Smooth muscle cell of the brain vasculature (primary cell): ENCODE data around the gene GABBR1.
A peak's percentile ranks its signal among the peaks of the same experiment; 100 is the strongest.
"Not testable (repeated sequence)": the region's sequence is repeated elsewhere in the genome, so short reads cannot be mapped to it uniquely, and the experiment has no call there.

ENCODE experiments used
- DNase-seq: peaks from one replicate; pipeline ENCODE4 v3.0.0-alpha.2; 2012; ENCODE audit warnings: low read depth, low spot score

Gene GABBR1

DNA sequence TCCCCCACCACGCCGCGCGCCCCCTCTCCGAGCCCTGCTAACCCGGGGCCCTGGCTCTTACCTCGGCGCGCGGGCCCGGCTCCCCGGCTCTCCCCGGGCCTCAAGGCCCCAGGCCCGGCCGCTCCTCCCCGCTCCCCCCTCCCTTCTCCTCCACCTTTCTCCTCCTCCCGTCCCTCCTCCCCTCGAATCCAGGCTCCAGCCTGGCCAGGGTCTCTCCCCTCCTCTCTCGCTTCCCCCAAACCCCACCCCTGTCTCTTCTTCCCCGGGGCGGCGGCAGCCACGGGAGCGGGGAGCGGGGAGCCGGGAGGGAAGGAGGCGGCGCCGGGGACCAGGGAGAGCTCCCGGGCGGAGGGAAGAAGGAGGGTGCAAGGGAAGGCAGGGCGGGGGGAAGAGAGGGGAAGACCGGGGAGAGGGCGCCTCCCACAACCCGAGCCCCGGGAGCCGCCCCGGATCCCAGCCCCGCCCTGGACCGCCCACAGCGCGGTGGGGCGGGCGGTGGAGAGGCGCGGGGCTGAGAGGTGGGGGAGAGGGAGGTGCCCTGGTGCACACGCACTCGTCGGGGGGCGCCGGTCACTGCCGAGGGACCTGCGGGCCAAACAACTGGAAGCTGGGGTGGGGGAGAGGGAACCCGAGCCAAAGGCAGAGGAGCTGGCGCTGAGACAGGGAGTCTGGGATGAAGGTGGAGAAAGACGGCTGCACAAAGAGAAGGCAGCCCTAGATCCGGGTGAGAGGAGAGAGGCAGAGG is at the start of gene GABBR1:
Gene GABBR1 (minus strand): TSS at position 395 of the 745 bp plus-strand sequence. CDS start 798 bp downstream, outside the sequence.
- DNase-seq = peak; percentile 53

DNA sequence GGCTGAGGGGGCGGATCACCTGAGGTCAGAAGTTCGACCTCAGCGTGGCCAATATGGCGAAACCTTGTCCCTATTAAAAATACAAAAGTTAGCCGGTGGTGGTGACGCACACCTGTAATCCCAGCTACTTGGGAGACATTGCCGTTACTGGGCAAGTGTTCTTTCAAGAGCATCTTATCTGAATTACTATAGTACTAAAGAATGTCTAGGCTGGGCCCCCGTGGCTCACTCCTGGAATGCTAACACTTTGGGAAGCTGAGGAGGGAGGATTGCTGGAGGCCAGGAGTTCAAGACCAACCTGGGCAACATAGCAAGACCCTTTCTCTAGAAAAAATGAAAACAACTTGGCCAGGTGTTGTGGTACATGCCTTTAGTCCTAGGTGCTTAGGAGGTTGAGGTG is 48.8 kb upstream of the GABBR1 start:
- no peak for DNase-seq

DNA sequence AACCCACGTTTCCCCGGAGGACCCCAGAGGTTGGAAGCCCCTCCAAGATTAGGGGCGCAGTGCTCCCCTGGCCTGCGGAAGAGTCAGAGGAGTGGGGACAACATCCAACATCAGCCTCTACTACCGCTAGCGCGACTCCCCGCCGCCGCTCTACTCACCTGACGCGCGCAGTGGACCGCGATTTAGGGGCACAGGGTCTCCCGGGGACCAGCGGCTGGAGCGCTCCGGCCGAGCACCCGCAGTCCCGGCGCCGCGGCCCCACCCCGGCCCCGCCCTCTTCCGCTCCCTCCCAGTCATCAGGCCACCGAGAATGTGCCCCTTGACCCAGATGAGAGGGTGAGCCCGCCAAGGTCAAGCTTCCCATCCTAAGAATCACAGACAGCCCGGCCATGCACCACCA is 47.9 kb upstream of the GABBR1 start, which contains the start of gene ZFP57:
Gene ZFP57 (minus strand): TSS at position 249 of the 400 bp plus-strand sequence. CDS start 4,149 bp downstream, outside the sequence.
- no peak for DNase-seq

DNA sequence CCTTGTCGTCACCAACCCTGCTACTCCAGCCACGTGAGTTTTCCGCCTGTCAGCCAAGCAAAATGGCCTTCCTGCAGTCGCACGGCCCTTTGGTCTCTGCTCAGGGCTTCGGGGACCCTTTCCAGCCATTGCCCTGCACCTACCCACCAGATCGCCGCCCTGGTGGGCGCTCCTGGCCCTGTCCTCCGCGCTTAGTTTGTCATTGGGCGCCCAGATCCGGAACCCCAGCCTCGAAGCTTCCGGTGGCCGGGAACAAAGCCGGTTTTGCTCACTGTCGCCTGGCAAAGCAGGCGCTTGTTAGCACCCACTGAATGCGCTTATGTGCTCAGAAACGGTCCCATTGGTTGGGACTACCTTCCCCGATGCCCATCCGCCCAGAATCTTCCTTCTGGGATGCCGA is 47.4 kb upstream of the GABBR1 start:
- DNase-seq = no peak

DNA sequence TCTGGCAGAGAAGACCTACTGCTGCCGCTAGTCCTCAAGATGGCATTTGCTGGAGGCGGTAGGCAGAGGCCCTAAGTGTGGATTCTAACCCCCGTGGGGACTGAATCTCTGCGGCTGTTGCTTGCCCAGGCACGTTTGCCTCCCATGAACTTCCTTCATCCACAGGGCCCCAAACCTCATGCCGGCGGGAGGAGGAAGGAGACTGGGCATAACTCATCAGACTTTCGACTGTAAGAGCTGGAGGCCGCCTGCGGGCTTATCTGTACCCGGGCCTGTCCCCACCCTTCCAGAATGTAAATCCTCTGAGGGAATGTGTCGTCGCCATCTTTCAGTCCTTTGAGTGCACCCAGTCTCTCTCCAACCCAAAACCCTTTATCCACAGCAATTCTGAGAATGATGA is 47.0 kb upstream of the GABBR1 start:
- DNase-seq = no peak

DNA sequence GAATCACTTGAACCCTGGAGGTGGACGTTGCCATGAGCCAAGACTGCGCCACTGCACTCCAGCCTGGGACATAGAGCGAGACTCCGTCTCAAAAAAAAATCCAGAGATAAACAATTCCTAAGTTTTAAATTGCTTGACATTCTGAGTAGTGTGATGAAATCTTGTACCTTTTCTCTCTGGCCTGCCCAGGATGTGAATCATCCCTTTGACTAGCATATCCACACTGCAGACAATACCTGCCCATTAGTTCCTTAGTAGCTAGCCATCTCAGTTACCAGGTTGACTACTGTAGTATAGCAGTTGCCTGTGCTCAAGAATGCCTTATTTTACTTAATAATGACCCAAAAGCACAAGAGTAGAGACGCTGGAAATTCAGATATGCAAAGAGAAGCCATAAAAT is 45.1 kb upstream of the GABBR1 start:
- no peak for DNase-seq

DNA sequence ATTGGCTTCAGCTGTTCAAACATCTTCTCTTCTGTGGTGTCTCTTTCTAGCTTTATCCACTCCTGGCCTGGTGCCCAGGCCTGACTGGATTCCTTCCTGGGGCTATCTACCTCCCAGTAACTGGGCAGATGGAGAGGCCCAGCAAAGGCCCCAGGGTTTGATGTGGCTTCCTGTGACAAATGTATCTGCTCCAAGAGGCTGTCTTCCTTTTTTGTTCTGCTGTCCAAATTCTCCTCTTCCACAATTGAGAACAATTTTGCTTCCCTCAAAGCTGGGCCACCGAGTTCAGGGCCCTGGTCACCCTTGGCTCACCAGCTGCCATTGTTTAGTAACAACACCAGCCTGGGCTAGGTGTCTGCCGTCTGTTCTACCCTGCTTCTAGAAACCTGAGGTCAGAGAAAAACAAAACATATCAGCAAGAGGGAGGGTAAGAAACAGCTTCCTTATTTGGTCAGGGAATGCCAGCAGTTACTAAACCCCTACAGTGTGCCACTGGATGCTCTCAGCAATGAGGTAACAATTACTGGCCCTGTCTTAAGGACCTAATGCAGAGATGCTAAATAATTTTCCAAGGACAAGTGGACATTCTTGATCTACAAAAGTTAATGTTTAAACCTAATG is 44.1 kb upstream of the GABBR1 start:
- DNase-seq = peak; percentile 4

DNA sequence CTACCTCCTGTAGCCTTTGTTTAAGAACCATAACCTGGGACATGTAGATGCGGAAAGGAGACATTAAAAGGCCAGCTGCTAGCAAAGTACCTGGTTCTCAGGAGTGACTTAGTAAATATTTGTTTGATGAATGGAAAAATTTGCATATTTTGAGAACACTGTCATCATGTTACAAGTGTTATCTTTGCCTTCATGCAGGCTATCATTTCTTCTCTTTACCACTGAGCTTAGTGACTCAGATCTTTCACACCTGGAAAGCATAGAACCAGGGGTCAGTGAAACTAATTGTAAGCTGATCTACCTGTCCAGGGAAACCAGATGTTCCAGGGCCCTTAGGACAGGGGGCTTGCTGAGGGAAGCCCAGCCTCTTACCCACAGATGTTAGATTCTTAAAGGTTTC is 42.6 kb upstream of the GABBR1 start:
- no peak for DNase-seq

DNA sequence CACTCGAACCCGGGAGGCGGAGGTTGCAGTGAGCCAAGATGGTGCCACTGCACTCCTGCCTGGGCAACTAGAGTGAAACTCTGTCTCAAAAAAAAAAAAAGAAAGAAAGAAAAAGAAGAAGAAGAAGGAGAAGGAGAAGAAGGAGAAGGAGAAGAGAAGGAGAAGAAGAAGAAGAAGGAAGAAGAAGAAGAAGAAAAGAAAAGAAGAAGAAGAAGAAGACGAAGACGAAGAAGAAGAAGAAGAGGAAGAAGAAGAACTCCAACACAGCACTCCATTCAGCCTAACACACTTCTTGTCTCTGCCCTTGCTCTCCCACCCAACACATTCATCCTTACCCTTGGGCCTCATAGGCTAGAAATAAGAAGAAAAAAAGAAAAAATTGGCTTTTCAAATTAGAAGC is 41.0 kb upstream of the GABBR1 start:
- DNase-seq = no peak

DNA sequence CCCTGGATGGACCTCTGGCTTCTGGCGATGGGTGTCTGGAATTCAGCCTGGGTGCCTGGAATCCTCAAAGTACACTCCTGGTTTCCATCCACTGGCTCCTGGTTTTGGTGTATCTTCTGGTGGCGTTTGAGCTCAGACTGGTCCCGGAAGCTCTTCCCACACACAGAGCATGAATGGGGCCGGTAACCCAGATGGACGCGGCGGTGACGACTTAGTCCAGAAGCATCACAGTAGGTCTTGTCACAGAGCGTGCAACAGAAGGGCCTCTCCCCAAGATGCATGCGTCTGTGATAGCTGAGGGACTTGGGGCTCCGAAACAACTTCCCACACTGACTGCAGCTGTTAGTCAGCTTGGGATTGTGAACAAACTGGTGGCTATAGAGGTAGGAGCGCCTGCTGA is 40.2 kb upstream of the GABBR1 start:
- no peak for DNase-seq

DNA sequence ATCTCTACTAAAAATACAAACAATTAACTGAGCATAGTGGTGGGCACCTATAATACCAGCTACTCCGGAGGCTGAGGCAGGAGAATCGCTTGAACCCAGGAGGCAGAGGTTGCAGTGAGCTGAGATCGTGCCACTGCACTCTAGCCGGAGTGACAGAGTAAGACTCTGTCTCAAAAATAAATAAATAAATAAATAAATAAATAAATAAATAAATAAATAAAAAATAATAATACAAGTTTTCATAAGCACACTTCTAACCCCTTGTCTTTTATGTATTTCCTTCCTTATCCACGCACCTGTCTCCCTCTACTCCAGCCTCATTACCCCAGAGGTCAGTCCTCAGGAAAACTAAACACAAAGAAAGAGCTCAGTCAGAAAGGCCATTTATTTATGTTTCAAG is 39.1 kb upstream of the GABBR1 start:
- not testable (repeated sequence) for DNase-seq

DNA sequence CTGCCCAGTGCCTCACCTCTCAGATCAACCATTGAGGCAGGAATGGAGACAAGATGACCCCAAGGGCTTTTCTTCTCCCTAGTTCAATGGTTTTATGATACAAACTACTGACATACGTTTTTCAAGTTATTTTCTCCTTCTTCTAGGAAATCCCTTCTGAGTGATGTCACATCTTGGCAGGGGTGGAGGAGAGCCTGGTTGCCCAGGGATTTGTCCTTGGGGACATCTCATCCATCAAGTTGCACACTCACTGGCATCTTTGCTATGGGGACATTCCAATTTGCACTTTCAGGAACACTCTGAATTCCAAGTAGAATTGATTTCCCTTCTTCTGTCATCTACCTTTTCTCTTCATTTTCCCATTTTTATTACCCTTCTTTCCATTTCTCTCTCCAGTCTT is 38.0 kb upstream of the GABBR1 start:
- DNase-seq = no peak

DNA sequence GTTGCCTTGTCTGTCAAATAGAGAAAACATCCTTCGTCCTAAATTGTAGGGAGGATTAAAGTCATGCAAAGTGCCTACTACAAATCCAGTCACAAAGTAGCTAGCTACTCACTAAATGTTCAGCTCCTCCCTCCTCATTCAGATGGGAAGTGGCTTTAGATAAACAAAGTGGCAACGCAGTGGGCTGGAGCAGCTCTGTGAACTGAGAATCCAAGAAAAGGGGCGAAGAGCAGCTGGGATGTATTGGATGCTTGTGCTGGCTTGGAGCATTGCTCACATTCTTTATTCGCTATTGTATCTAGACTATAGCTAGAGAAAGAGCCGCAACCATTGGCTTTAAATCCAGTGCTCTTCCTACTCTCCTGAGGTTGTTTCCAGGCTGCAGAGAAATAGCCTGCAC is 34.2 kb upstream of the GABBR1 start:
- DNase-seq = no peak

DNA sequence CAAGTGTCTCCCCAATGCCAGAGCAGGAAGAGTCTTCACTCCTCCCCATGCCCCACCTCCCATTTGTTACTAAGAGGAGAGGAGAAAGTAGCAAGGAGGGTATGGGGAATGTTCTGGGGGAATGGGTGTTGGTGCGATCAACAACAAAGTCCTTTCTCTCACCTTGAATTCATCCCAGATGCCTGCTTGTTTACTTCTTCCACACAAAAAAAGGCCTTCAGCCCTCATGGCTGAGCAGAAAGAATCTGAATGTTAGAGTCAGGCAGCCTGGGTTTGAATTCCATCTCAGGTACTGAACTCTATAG is 33.8 kb upstream of the GABBR1 start:
- DNase-seq = no peak

DNA sequence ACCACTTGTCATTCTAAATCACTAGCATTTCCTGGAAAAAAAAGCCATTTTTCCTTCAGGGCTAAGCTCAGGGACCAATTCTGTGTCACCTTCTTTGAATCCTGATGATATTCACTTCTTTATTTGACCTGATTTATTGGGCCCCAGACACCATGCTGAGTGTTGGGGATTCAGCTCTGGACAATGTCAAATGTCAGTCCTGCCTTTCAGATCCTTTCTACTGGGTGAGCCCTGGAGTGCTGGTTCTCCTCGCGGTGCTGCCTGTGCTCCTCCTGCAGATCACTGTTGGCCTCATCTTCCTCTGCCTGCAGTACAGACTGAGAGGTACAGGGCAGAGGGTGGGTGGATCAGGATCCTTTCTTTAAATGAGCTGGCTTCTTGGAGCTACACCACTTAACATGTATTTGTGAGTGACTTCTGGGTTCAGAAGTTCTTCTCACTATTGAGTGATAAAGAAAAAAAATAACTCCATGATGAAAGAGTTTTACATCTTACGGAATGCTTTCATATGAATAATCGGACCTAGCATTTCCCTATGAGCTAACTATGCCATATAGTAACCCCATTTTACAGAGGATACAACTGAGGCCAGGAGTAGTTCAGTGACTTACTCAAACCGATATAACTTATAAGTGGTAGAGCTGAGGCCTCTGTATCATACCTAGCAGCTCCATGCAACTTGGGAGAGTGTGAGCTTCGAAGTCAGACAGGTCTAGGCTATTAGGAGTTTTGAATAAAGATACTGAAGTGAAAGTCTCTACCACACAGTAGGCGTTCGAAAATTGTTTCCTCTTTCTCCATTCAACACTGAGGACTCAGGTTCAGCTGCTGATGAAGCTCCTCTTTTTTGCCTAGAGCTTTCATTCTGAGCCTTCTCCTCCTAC is 33.2 kb upstream of the GABBR1 start:
- DNase-seq = no peak

DNA sequence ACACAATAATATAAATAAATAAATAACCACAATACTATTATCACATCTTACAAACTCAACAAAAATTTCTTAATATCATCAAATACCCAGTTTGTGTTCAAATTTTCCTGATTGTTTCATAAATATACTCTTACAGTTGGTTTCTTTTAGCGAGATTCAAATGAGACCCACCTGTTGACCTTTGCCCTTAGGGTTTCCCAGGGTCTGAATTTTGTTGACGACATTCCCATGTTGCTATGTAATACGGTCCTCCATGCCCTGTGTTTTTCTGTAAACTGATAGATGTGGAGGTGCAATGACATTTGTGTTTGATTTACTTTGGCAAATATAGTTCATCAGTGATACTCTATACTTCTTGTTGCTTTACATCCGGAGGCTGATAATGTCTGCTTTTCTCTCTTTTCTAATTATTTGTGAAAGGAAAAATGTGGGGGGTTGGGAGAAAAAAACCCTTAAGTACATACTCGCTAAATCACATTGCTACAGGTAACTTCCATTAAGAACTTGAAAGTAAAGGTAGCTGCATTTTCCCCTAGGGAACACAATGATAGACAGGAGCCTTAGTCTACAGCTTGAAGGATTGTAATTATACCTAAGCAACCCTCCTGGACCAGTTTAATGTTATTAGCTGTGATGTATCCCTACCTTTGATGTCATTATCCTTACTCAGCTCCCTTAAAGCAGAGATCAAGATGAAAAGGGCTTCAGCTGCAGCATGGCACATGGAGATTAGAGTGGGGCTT is 30.5 kb upstream of the GABBR1 start:
- no peak for DNase-seq

DNA sequence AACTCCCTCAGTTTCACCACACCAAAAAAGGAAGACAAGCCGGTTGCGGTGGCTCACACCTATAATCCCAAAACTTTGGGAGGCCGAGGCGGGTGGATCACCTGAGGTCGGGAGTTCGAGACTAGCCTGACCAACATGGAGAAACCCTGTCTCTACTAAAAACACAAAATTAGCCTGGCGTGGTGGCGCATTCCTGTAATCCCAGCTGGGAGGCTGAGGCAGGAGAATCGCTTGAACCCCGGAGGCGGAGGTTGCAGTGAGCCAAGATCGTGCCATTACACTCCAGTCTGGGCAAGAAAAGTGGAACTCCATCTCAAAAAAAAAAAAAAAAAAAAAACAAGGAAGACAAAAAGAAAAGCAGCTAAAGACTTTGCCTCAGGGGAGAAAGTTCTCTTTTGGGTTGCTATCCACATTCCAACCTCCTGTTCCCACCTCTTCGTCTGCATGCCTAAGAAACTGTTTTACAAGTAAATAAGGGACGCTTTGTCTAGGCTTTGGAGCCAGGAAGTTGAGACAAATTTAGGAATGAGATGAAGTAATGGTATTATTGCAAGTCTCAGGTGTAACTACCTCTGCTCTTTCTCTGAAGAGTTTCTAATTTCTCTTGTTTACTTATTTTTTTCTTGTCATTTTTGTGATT is 28.6 kb upstream of the GABBR1 start:
- not testable (repeated sequence) for DNase-seq

DNA sequence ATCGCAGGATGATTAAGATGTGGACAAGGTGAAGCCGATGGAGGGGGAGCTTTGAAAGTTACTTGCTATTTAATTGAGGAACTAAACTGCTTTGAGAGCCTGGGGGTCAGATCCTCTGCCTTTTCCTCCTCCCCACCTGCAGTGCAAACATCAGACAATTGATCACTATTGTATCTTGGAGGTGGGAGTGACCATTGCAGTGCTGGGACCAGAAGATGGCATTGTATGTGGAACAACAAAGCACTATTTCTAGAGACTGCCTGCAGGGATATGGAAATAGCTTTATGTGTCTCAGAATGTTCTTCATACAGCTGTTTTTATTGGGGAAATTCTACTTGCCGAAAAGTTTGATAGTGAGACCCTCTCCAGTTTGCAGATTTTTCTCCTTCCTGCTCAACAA is 28.1 kb upstream of the GABBR1 start:
- no peak for DNase-seq

DNA sequence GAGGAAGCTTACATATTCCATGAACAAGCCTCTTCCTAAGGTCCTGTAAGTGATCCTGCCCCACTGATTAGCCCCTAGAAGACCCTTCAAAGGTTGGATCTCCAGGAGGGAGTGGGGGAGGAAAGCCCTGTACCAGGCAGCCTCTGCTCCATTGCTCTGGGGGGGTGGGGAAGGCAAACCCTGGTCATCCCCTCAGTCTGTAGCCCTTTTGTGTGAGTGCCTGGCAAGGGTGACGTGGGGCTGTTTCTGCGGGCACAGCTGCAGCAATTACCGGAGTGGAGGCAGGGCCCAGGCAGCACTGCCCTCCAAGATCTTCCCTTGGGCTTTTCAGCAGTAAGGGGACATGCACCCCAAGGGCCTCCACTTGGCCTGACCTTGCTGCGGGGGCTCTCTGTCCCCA is 23.8 kb upstream of the GABBR1 start, which contains the start of gene MOG:
Gene MOG (plus strand): TSS at position 295 of the 400 bp plus-strand sequence. CDS start 118 bp downstream, outside the sequence.
- no peak for DNase-seq

DNA sequence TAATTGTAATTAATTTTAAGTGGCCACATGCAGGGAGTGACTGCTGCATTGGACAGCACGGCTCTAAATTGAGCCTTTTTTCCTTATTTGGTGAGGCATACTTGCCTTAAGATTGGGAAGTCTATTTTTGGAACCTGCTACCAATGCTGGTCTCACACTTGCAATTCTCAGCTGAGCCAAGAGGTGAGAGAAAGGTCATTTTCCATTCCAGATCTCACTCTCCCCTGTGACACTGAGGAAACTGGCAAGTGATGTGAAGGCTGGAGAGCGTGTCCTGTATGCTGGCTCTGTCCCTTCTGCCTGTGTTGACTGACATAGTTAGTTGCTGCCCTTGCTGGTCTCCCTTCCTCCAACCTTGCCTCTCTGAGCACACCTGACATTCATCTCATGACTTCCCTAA is 23.2 kb upstream of the GABBR1 start:
- no peak for DNase-seq

DNA sequence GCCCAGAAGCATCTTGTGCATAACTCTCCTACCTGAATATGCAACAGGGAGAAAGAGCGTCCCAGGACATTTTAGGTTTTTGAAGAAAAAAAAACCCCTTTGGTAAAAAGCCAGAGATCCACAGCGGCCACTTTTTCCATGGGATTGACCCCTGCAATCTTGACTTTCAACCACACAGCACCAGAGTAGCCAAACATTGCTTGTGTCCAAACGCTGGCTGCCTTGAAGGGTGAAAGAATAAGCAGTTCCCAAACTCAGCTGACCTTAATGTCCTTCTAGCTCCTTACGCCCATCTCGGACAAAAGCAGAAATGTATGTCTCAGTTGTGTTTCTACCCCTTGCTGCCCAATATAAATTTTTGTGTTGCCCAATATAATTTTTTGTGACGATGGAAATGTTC is 22.7 kb upstream of the GABBR1 start:
- no peak for DNase-seq
